Measurements from ENCODE around the gene TRIP10.
"Not testable (repeated sequence)": the region's sequence is repeated elsewhere in the genome, so short reads cannot be mapped to it uniquely, and the experiment has no call there.

TRIP10 gene

DNA sequence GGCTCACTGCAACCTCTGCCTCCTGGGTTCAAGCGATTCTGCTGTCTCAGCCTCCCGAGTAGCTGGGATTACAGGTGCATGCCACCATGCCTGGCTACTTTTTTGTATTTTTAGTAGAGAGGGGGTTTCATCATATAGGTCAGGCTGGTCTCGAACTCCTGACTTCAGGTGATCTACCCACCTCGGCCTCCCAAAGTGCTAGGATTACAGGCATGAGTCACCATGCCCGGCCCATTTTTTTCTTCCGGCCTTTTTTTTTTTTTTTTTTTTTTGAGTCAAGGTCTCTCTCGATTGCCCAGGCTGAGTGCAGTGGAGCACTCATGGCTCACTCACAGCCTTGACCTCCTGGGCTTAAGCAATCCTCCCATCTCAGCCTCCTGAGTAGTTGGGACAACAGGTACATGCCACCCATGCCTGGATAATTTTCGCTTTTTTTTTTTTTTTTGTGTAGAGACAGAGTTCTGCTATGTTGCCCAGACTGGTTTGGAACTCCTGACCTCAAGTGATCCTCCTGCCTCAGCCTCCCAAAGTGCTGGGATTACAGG is 22.8 kb downstream of the TRIP10 start:
- H3K4me1 ChIP-seq (ENCODE audit: control insufficient read depth, insufficient read depth, low read length); H3K27ac ChIP-seq (ENCODE audit: low read depth, low read length); H3K36me3 ChIP-seq (ENCODE audit: control insufficient read depth, insufficient read depth, low read length); H3K9ac ChIP-seq (ENCODE audit: low read length); H3K4me3 ChIP-seq (ENCODE audit: low read length); H3K27me3 ChIP-seq (ENCODE audit: control insufficient read depth, insufficient read depth, low read length): not testable (repeated sequence)

DNA sequence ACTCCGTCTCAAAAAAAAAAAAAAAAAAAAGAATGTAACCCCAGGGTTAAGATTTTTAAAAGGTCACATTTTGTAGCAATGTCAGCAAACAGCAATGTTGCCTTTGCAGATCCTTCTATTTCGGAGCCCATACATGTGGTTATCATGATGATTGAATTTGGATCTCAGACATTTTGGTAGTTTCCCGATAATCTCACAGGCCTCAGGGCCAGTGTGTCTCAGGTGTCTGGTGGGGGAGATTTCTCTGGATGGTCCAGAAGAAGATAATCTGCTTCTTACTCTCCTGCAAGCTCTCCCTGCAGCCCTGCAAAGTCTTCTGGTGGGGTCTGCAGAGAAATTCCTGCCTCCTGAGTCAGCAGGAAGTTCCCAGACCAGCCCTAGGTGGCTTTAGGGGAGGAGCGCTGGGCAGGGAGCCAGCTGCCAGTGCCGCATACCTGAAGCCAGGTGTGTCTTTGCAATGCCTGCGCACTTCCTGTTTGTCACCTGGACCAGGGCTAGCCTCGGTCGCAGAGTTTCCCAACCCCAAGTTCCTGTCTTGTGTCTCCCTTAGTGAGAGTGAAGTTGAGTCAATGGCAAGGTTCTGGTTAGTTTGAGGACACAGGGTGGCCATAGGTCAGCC is 26.4 kb downstream of the TRIP10 start:
- Histone ChIP-seq H3K36me3 (ENCODE audit: control insufficient read depth, insufficient read depth, low read length) (no peaks in the 10 kb centered on the region), H3K27me3 (ENCODE audit: control insufficient read depth, insufficient read depth, low read length) (peaks cover 6% of the 10 kb centered on the region), H3K4me3 (ENCODE audit: low read length) (peak overlapping the region; percentile 63), H3K27ac (ENCODE audit: low read depth, low read length) (no peak overlapping the region), H3K9ac (ENCODE audit: low read length) (peak overlapping the region; percentile 10), H3K4me1 (ENCODE audit: control insufficient read depth, insufficient read depth, low read length) (peaks cover 3% of the 10 kb centered on the region)

GRCh38 chr19:6766357-6767080 is 27.0 kb downstream of the TRIP10 start:
- no peaks in the 10 kb centered on the region for H3K36me3 ChIP-seq (ENCODE audit: control insufficient read depth, insufficient read depth, low read length)
- no peak overlapping the region for H3K27ac ChIP-seq (ENCODE audit: low read depth, low read length)
- peak overlapping the region; percentile 62 for H3K9ac ChIP-seq (ENCODE audit: low read length)
- peak overlapping the region; percentile 63 for H3K4me3 ChIP-seq (ENCODE audit: low read length)
- peaks cover 3% of the 10 kb centered on the region for H3K4me1 ChIP-seq (ENCODE audit: control insufficient read depth, insufficient read depth, low read length)
- peaks cover 6% of the 10 kb centered on the region for H3K27me3 ChIP-seq (ENCODE audit: control insufficient read depth, insufficient read depth, low read length)

- H3K4me1 ChIP-seq (ENCODE audit: control insufficient read depth, insufficient read depth, low read length) = peaks cover 3% of the 10 kb centered on the region
- no peak overlapping the region for H3K27ac ChIP-seq (ENCODE audit: low read depth, low read length)
- H3K4me3 ChIP-seq (ENCODE audit: low read length) = peak overlapping the region; percentile 63
- H3K36me3 ChIP-seq (ENCODE audit: control insufficient read depth, insufficient read depth, low read length) = no peaks in the 10 kb centered on the region
- peak overlapping the region; percentile 62 for H3K9ac ChIP-seq (ENCODE audit: low read length)
- peaks cover 6% of the 10 kb centered on the region for H3K27me3 ChIP-seq (ENCODE audit: control insufficient read depth, insufficient read depth, low read length)
These were observed 27.5 kb downstream of the TRIP10 start for GRCh38 chr19:6767081-6767356.

DNA sequence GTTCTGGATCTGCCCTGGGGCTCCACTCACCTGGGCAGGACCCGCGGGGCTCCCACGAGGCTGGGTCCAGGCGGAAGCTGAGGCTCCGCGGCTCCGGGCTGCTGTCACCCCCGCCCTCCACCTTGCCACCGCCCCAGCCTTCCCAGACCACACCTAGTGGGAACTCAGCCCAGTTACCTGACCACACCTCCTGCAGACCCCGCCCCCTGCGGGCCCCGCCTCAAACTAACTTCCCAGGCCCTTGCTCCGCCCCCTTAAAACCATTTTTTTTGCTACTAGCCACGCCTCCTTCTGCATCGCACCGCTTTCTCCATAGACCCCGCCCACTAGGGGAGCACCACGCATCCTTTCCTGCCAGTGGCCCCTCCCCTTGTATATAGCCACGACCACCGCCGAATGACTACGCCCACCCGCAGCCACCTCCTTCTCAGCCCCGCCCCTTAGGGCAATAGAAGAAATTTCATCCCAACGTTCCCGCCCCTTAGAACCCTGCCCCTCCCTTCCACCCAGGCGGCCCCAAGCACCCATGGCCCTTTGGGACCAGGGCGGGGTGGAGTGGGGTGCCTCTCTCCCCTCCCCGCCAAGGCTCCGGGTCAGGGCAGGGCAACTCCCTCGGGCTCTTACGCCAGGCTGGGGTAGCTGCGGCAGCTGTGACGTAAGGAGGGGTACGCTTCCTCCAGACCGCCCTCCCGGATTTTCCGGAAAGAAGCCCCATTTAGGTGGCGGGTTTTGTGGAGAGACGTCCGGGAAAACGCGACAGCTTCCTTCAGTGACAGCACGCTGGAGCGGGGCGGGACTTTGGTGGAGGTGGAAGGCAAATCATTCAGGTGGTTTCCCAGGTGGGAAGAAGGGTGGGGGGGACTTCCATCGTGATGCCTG is 28.1 kb downstream of the TRIP10 start, which contains the start of gene SH2D3A:
SH2D3A (minus strand) TSS at position 79 of the 879 bp plus-strand sequence. CDS start 3,687 bp downstream, outside the sequence.
- Histone ChIP-seq H3K9ac (ENCODE audit: low read length) (peak within 1 kb of the TSS; percentile 62), H3K4me1 (ENCODE audit: control insufficient read depth, insufficient read depth, low read length) (peaks cover 3% of the 10 kb centered on the region), H3K27me3 (ENCODE audit: control insufficient read depth, insufficient read depth, low read length) (peaks cover 6% of the 10 kb centered on the region), H3K36me3 (ENCODE audit: control insufficient read depth, insufficient read depth, low read length) (no peaks in the 10 kb centered on the region), H3K27ac (ENCODE audit: low read depth, low read length) (no peak within 1 kb of the TSS), H3K4me3 (ENCODE audit: low read length) (peak within 1 kb of the TSS; percentile 63)

- Histone ChIP-seq H3K36me3 (ENCODE audit: control insufficient read depth, insufficient read depth, low read length) (no peaks in the 10 kb centered on the region), H3K4me3 (ENCODE audit: low read length) (no peak overlapping the region), H3K27me3 (ENCODE audit: control insufficient read depth, insufficient read depth, low read length) (peaks cover 6% of the 10 kb centered on the region), H3K27ac (ENCODE audit: low read depth, low read length) (no peak overlapping the region), H3K9ac (ENCODE audit: low read length) (no peak overlapping the region), H3K4me1 (ENCODE audit: control insufficient read depth, insufficient read depth, low read length) (peaks cover 3% of the 10 kb centered on the region)
These were observed 28.8 kb downstream of the TRIP10 start for GRCh38 chr19:6768236-6768785.

DNA sequence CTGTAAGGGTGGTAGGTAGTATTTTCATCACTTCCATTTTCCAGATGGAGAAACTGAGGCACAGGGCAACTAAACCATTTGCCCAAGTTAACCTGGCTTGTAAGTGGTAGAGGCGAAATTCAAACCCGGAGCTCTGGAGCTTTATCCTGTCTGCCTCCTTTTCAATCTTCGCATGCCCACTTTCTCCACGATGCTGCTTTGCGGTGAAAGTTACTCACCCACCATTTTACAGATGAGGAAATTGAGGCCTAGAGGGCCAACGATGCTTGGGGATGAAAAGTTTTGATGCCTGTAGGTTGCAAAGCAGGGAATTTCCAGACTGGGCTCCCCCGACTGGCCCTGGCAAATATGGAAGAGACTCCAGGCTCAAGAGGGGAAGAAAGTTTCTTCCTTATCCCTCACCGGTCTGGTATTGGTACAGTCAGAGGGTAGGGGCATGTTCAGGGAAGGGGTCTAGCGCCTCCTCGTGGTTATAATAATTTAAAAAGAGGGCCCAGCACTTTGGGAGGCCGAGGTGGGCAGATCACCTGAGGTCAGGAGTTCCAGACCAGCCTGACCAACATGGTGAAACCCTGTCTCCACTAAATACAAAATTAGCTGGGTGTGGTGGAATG is 29.6 kb downstream of the TRIP10 start:
- H3K4me3 ChIP-seq (ENCODE audit: low read length) = no peak overlapping the region
- H3K27me3 ChIP-seq (ENCODE audit: control insufficient read depth, insufficient read depth, low read length) = peaks cover 6% of the 10 kb centered on the region
- H3K27ac ChIP-seq (ENCODE audit: low read depth, low read length) = no peak overlapping the region
- H3K36me3 ChIP-seq (ENCODE audit: control insufficient read depth, insufficient read depth, low read length) = no peaks in the 10 kb centered on the region
- no peak overlapping the region for H3K9ac ChIP-seq (ENCODE audit: low read length)
- peaks cover 3% of the 10 kb centered on the region for H3K4me1 ChIP-seq (ENCODE audit: control insufficient read depth, insufficient read depth, low read length)

DNA sequence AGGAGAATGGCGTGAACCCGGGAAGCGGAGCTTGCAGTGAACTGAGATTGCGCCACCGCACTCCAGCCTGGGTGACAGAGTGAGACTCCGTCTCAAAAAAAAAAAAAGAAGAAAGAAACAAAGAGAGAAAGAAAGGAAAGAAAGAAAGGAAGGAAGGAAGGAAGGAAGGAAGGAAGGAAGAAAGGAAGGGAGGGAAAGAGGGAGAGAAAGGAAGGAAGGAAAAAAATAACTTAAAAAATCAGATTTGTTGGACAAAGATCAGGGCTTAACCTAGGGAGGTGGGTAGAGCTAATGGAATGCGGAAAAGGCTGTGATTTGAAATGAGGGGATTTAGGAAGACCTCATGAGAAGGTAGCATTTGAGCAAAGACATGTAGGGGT is 32.2 kb downstream of the TRIP10 start:
- H3K4me1 ChIP-seq (ENCODE audit: control insufficient read depth, insufficient read depth, low read length); H3K27me3 ChIP-seq (ENCODE audit: control insufficient read depth, insufficient read depth, low read length); H3K9ac ChIP-seq (ENCODE audit: low read length); H3K27ac ChIP-seq (ENCODE audit: low read depth, low read length); H3K36me3 ChIP-seq (ENCODE audit: control insufficient read depth, insufficient read depth, low read length); H3K4me3 ChIP-seq (ENCODE audit: low read length): not testable (repeated sequence)

GRCh38 chr19:6772028-6772865 is 32.8 kb downstream of the TRIP10 start, which contains the start of gene VAV1:
Gene VAV1, plus strand, starts transcription at chr19:6772708. Its CDS starts 100 bp downstream, at chr19:6772808.
- Histone ChIP-seq H3K27ac (ENCODE audit: low read depth, low read length) (no peak within 1 kb of the TSS), H3K27me3 (ENCODE audit: control insufficient read depth, insufficient read depth, low read length) (peaks cover 3% of the 10 kb centered on the region), H3K36me3 (ENCODE audit: control insufficient read depth, insufficient read depth, low read length) (no peaks in the 10 kb centered on the region), H3K4me1 (ENCODE audit: control insufficient read depth, insufficient read depth, low read length) (peaks cover 1% of the 10 kb centered on the region), H3K9ac (ENCODE audit: low read length) (peak within 1 kb of the TSS; percentile 10), H3K4me3 (ENCODE audit: low read length) (peak within 1 kb of the TSS; percentile 81)

GRCh38 chr19:6772866-6773322 is 33.4 kb downstream of the TRIP10 start:
- Histone ChIP-seq H3K36me3 (ENCODE audit: control insufficient read depth, insufficient read depth, low read length) (no peaks in the 10 kb centered on the region), H3K9ac (ENCODE audit: low read length) (peak overlapping the region; percentile 10), H3K27ac (ENCODE audit: low read depth, low read length) (no peak overlapping the region), H3K27me3 (ENCODE audit: control insufficient read depth, insufficient read depth, low read length) (no peaks in the 10 kb centered on the region), H3K4me1 (ENCODE audit: control insufficient read depth, insufficient read depth, low read length) (no peaks in the 10 kb centered on the region), H3K4me3 (ENCODE audit: low read length) (peak overlapping the region; percentile 81)

DNA sequence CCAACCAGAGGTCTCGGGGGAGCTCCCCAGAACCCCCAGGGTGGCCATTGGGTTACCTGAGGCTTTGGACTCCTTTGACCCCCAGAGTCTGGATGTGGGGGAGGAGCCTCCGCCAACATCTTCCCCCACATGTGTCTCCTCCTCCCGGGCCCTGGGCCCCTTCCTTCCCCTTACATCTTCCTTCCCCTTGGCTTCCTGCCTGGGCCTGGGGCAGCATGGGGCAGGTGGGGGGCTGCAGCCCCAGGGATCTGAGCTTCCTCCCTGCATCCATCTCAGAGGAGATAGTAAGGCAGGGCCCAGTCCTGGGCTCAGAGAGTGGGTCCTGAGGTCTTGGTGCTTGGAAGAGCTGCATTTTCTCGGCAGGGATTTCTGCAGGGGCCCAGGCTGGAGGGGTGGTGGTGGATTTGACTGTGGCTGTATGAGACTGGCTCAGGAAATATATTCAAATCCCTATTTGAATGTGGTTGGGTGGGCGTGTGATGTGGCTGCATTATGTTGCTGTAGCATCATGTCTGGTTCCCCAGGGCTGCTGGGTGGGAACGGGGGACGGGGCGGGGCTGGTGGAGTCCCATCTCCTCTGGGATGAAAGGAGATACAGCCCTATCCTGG is 33.9 kb downstream of the TRIP10 start:
- no peak overlapping the region for H3K27ac ChIP-seq (ENCODE audit: low read depth, low read length)

More for the DNA sequence above, 33.9 kb downstream of the TRIP10 start:
- no peaks in the 10 kb centered on the region for H3K4me1 ChIP-seq (ENCODE audit: control insufficient read depth, insufficient read depth, low read length)
- no peaks in the 10 kb centered on the region for H3K36me3 ChIP-seq (ENCODE audit: control insufficient read depth, insufficient read depth, low read length)
- no peaks in the 10 kb centered on the region for H3K27me3 ChIP-seq (ENCODE audit: control insufficient read depth, insufficient read depth, low read length)
- H3K9ac ChIP-seq (ENCODE audit: low read length) = no peak overlapping the region
- peak overlapping the region; percentile 81 for H3K4me3 ChIP-seq (ENCODE audit: low read length)
